KBM-7 (cell line): ENCODE data around the gene B3GNT3.

Experiments
- DNase-seq: peaks from one replicate; pipeline ENCODE4 v3.0.0-alpha.2; 2015
- in situ Hi-C: fragments of 300-500 bp; cut with MboI; formaldehyde crosslinking; loops from 2 replicates; pipeline ENCODE4 v1.14.3; 2020; ENCODE audit warnings: low sequenced_read_pairs, low pct_unique_long_range_greater_than_20kb, mixed read lengths

B3GNT3 gene

GRCh38 chr19:17847538-17848366 is 52.8 kb downstream of the B3GNT3 start, which contains the start of gene JAK3:
TSS of gene JAK3 (minus strand) at chr19:17847982. CDS start at chr19:17844417, 3,565 bp downstream.
- in situ Hi-C loops, result no loop called here
- DNase-seq, result peak; percentile 62

GRCh38 chr19:17848595-17849292 is 53.8 kb downstream of the B3GNT3 start:
- no peak for DNase-seq
- in situ Hi-C loops, result no loop called here

GRCh38 chr19:17854061-17854460 is 59.1 kb downstream of the B3GNT3 start:
- no peak for DNase-seq
- in situ Hi-C loops, result no loop called here

- in situ Hi-C loops, result no loop called here
- DNase-seq, result peak; percentile 83
Measured at GRCh38 chr19:17855280-17856152, 60.6 kb downstream of the B3GNT3 start.

- in situ Hi-C loops, result no loop called here
- DNase-seq, result peak; percentile 99
Measured at GRCh38 chr19:17859533-17860330, 64.8 kb downstream of the B3GNT3 start, which contains the start of gene RPL18A. TSS of gene RPL18A (plus strand) at chr19:17859910. CDS start at chr19:17859957, 47 bp downstream.

GRCh38 chr19:17860331-17860992 is 65.5 kb downstream of the B3GNT3 start:
- no peak for DNase-seq

GRCh38 chr19:17860993-17861360 is 66.0 kb downstream of the B3GNT3 start:
- in situ Hi-C loops, result no loop called here
- no peak for DNase-seq

More at GRCh38 chr19:17860331-17860992, 65.5 kb downstream of the B3GNT3 start:
- in situ Hi-C loops, result no loop called here

GRCh38 chr19:17861542-17862402 is 66.8 kb downstream of the B3GNT3 start:
- in situ Hi-C loops, result no loop called here
- DNase-seq, result no peak

GRCh38 chr19:17862711-17863519 is 68.0 kb downstream of the B3GNT3 start:
- no peak for DNase-seq
- in situ Hi-C loops, result no loop called here
